GM21528 (cell line): Measurements from ENCODE around the gene CAPN14.

Source experiments
- ATAC-seq: cut with Tn5 transposase; IDR thresholded peaks from one replicate; pipeline ENCODE4 v1.9.1; 2021; ENCODE audit warnings: mild to moderate bottlenecking, moderate library complexity; ENCODE audit not compliant: unreplicated experiment, low FRiP score

The CAPN14 gene

DNA sequence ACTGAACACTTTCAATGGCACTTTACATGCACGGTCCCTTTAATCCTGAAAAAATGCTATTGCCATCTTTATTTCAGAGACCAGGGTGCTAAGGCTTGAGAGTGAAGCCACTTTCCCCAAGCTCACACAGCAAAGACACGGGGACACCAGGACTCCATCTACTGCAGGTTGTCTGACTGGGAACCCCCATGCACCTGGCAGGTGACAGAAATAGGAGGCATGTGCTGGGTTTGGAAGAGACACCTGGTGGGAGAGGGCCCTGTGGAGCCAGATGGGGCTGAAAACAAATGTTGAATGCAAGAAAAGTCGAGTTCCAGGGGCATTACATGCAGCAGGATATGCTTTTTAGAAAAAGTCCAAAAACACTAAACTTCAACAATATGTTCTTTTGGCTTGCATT, 11.4 kb upstream of the CAPN14 start:
- ATAC-seq, result no peak

DNA sequence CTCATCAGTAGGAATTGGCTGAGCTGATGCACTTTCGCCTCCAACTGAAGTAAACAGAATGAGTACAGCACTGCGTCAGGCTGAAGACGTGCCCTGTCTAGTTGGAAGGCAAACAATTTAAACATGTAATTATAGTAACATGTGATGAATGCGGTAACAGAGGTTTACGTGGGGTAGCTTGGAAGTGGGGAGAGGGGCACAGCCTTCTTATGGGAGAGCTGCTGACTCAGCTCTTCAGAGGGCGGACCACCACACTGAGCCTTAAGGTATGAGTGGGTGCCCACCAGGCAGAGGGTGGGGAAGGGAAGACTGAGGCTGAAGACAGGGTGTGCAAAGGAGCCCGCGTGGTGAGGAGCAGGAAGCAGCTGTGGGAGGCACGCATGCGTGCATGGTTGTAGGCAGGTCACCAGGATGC, 10.4 kb upstream of the CAPN14 start:
- no peak for ATAC-seq

DNA sequence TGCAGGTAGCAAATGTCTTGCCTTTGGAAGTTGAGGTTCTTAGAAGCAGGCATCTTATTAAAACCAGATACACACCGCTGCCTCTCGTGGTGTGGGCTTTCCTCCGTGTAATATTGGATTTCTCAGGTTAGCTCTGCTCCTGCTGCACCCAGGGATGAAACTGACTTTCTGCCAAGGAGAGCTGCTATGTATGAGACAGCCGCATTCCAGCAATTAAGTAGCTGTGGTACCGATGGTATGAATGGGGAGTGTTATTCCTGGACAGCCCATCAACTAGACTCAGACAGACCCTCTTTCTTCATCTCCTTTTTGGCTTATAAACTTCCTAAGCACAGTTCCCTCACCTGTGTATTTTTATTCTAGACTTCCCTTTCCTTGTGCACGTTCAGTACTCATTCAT, 9.8 kb upstream of the CAPN14 start:
- no peak for ATAC-seq

DNA sequence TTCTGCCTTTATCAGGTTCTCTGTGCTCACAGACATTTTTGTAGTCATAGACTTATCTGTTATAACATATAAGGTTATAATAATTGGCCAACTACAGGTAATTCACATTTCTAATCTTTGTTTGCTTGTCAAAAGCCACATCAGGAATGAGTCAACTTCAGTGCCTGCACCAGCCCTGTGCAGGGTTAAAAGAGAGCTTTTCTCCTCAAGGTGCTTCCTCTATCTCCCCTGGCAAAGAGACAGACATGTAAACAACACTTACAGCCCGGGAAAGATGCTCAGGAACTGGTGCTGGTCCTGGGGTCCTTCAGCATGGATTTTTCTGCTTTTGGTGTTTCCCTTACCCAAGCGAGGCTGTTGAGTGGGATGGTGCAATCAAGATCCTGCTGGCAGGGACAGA, 9.0 kb upstream of the CAPN14 start:
- no peak for ATAC-seq

DNA sequence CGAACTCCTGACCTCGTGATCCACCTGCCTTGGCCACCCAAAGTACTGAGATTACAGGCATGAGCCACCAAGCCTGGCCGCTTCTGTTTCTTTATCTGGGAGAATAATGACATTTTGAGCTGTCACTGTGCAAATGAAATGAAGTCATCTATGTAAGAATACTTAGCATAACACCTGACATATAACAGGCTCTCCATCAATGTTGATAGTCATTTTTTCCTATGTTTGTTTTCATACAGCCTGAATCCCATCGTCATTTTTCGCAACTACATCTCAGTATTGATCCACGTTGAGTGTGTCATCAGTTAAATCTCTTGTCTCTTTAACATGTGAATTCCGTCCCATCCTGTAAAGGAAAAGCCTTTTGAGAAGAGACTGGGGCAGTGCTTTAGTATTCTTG, 6.4 kb upstream of the CAPN14 start:
- ATAC-seq, result no peak

DNA sequence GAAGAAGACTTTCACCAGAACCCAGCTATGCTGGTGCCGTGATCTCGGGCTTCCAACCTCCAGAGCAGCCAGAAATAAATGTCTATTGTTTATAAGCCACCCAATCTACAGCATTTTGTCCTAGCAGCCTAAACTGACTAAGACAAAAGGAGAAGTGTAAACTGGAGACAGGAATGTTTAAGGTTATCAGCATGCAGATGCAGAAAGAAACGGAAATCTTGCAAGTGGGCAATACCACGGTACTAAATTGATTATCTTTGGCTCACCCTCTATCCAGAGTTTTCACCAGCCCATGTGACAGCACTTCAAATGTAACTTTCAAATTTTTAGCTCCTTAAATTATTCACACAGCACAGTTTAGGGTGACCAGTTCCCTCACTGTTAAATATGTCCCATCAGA, 5.7 kb upstream of the CAPN14 start:
- no peak for ATAC-seq

DNA sequence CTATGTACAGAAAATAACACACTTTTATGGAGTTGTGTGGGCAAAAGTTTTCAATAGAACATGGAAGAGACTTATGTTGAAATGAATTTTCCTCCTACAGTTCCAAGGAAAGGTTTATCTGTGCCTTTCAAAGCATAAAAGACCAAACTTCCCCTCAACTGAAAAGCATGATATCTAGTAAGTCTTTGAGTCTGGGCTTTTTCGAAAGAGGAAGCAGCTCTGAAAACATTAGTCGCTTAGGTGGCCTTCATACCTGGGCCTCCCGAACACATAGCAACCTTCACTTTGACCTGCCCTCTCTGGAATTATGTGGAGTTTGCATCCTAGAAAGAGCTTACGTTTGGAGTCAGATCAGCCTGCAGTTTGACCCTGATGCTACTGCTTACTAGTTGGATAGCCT, 4.8 kb upstream of the CAPN14 start:
- ATAC-seq, result no peak

DNA sequence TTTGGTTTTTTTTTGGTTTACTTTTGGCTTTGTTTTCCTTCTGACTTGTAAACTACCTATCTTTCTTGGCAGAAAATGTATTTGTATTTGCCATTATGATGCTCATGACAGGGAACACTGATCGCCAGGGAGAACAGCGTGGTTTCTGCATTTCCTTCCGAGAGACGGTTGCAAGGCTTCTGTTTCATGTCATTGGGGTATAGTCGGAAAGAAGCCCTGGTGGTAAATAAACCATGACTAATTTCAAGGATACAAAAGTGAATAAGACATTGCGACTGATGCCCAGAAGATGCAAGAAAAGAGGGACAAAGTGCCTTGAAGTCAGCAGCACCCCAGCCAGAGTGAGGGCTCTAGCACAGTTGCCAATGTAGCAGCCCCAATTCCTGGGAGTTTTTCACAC, 4.2 kb upstream of the CAPN14 start:
- no peak for ATAC-seq

DNA sequence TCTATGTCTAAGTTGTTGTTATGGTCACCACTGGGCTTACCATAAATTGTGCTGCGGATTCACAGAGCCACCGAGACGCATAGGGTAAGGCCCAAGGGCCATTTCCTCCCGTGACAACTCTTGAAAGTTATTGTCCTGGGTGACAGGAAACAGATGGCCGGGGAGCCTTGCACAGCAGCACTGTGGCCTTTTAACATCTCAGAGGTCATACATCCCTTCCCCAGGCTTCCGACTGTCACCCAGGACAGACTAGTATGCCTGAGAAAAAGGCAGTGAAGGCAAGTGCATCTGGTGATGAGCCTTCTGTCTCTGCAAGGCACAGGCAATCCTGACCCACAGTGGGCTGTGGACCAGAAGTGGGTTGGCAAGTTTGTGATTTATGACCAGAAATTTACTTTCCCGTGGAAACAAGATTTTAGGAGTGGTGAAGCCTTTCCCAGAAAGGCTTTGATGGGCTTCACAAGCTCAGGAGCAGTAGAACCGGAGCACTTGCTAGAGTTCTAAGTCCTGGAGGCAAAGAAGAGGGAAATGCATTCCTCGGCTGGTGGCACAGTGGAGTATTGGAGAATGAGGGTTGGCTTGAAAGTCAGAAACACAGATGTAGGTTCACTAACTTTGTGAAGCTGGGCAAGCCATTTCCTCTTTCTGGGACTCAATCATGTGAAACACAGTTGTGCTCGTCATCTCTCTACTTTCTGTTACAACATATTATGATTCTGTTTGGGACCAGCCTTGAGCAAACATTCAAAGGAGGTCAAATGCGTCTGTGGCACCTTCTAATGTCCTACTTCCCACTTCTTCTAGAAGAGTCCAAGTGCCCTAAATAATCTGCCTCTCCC, 2.0 kb upstream of the CAPN14 start:
- peak; percentile 67 for ATAC-seq

DNA sequence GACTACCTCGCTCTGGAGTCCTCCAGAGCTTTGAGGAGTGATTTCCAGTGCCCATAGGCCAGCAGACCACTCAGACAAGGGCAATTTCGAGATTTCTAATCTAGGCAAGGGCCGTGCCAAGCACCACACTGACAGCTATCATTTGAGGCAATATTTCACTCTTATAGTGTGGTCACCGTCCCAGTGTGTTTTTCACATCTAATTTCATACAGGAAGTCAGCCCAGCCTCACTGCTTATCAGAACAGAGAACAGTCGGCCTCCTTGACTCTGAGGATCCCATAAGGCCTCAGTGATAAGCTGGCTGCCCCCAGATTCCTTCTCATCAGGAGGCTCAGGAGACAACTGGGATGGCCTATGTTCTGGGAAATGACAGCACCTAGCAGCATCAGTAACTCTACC, 581 bp downstream of the CAPN14 start:
- peak; percentile 43 for ATAC-seq

DNA sequence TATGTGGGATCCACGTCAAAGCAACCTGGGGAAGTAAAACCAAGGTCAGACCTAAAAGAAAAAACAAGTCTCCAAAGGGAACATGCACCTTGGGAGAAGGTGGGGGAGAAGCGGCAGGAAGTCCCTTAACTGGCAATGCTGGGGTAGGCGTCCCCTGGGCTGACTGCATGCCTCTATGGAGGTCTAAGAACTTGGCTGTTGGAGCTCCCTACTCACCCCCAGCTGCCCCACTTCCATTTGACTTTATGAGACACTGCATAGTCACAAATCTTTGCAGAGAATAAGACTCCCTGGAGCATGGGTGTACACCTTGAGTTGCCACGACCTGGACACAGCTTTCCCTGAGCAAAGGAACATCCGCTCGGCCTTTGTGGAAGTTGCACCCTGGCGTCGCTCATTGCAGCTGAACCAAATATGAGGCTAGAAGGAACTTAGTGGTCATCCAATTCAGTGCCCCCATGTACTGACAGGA, 2.8 kb downstream of the CAPN14 start:
- ATAC-seq, result no peak

DNA sequence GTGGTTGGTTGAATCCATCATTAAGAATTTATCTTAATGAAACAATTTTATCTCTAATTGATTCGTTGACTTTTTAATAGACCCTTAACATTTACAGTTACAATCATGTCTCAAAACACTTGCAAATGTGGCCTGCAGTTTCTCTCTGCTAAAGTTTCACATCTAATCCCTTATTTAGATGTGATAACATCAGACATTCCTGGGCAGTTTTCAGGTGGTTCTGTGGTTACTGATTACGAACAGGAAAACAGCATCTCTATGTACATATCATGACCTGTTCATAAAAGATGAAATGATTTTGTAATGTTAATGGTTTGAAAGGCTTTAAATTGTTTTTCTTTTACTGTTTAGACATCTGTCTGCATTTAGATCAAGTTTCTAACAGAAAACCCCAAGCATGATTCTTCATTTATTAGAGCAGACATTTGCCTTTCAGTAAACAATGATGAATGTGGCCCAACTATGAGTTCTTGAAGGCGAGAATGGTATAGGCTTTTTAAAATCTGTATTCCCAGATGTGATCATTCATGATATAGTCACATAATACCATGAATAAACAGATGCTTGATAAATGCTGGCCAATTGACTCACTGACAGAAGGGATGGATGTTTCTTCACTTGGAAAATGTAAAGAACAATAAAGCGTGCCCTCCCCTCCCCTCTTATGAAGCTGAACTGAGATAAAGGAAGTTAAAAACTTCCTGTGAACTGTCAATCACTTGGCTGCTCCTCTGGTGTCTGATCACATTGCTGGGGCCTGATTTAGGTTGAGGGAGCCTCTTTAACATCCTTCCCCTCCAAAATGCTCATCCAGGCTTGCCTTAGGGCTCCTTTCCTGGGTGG, 3.5 kb downstream of the CAPN14 start:
- no peak for ATAC-seq

DNA sequence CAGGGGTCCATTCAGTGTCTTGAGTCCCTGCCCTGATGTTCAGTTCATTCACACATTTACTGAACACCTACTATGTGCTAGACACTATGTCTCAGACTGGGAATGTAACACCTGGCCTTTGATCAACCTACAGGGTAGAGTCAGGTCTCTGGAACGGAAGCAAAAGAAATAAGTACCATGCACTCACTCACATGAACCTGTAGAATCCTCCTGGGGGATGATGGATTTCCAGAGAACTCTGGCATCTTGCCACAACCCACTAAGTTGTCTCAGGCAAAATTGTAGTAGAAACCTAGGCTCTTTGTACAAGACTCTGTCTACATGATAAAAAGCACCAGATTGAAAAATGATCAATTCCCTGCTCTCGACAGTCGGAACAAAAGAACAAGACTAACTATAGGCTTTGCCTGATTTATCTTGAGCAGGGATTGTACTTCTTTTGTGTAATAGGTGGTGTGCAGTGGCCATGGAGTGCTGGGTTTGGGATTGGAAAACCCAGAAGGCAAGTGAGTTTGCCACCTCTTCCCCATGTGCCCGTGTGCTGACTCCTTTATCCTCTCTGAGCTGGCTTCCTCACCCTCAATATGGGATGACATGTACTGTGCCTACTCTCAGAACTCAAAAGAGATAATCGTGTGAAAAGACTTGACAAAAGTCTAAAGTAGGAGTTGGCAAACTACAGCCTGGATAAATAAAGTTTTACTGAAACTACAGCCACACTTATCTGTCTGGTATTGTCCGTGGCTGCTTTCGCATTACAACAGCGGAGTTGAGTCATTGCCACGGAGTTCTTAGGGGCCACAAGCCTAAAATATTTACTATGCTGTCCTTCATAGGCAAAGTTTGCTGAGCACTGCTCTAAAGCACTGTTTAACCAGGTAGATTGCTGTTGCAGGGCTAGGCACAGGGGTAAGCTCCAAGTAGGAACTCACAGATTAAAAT, 4.4 kb downstream of the CAPN14 start:
- ATAC-seq, result no peak

DNA sequence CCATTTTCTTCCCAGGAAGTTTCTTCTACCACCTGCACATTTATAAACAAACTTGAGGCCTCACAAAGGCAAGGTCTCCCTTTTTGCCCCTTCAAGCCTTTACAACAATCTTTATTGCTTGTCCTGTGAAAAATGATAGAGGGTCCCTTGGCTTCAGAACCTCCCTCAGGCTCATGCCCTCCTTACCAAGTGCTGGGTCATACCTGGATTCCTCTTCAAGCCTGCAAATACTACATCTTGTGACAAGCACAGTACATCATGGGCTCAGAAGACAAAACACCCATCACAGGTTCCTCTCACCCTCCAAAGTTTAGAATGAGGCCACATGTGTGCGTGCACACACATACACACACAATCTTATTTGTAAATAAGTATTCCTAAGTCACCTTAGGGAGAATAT, 9.1 kb downstream of the CAPN14 start:
- no peak for ATAC-seq

DNA sequence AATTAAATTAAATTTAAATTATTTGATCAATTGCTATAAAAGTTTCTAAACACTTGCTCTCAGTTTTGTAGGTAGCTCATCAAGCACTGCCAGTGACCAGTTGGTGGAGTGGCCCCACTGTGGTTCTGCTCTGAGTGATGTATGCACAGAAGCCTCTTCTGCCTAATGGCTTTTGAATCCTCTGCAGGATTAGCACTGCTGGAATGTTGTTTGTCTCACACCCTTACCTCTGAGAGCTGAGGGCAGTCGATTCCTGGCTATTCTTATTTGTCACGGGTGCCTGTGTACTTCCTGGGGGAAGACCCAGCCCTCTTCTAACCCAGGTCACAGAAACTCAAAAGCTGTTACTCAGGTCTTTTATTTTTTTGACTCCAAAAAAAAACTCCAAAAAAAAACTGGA, 9.5 kb downstream of the CAPN14 start:
- ATAC-seq, result no peak

DNA sequence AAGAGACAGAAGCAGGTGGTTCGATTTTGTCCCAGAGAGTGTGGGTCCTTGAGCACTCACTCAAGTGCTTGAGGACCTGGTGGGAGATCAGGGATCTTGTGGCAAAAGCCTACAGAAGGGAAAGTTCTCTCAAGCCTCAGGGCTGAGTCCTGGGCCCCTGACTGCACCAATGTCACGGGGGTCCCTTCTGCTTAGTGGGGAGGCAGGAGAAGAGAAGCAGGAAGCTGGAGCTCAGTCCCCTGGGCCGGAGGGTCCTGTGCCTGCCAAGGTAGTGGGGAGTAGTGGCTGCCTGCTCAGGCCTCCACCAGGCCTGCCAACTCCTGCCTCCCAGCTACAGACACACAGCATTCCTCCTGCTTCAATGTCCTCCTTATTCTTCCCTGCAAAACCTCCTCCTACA, 11.7 kb downstream of the CAPN14 start:
- no peak for ATAC-seq

DNA sequence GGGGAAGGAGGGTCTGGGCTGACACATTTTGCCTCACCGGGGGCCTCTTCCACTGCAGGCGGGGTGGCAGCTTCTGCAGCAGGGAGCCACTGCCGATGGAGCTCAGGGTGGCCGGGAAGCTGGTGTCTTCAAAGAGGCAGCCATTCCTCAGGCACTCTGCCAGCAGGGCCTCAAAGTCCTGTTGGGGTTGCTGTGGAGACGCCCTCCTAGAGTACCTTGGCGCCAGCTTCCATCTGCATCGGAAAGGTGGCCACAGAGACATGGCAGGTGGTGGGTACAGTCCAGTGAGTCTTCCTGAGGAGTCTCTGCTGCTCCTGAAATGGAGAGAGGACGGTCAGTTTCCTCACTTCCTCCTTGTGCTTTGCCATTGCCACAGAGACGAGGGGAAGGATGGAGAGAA, 12.1 kb downstream of the CAPN14 start:
- no peak for ATAC-seq

DNA sequence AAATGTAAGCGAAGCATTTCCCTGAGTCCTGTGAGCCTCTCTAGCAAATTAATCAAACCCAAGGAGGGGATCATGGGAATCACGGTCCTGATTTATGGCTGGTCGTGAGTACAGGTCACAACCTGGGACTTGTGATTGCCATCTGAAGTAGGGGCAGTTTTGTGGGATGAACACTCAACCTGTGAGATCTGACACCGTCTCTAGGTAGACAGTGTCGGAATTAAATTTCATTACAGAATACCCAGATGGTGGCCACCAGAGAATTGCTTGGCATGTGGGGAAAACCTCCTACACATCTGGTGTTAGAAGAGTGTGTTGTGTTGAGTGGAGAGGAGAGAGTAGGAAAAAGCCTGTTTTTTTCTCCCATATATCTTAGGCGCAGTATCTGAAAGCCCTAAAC, 12.5 kb downstream of the CAPN14 start:
- ATAC-seq, result no peak

DNA sequence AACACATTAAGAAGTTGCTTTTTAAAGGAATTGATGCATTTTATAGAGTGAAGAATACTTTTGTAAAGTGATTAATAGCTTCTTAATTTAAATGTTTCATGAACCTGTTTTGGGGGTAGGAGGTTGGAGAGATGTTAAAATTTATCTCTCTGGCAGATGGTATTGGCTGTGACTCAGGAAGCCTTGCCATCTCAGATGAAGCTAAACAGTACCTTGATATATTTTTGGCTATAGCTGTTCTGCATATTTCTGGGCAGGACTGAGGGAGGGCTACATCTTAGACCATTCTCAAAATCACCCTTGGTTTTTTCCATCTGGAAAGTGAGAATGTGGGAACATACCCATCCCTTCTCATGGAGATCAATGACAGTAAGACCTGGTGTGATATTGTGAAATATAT, 13.4 kb downstream of the CAPN14 start:
- ATAC-seq, result no peak

DNA sequence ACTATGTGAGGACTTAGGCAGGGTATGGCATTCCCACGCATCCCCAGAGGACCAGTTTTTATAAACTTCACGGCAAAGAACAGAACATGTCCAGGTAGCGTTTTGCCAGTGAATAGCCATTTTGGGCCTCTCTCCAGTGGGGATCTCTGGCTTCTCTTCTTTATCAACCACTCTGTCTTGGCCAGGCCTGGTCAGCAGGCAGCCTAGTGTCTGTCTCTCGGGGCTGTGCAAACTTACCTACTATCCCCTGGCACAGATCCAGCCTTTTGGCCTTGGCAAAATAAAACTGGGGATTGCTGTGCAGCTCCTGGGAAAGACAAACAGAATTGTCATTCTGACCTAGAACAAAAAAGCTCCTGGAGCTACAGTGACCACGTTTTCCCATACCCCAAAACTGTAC, 14.5 kb downstream of the CAPN14 start:
- ATAC-seq, result no peak

DNA sequence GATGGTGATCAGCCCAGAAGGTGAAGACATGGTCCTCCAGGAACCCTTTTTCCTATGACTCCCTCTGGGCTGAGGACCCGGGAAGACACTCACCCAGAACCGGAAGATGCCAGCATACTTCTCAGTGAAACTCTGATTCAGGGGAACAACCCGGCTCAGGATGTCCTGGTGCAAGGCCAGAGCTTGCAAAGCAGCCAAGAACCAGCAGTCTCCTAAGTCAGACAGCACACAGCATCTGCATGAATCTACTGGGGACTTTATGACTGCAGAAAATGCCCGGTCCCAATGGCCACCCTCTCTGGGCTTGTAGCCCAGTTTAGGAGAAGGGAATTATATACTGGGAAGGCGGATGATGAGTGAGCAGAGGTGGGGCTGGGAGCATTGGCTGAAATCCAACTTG, 15.3 kb downstream of the CAPN14 start:
- no peak for ATAC-seq
